Measurements from ENCODE around the gene TMEM26.

GRCh38 chr10:61411706-61412105, 41.5 kb downstream of the TMEM26 start:
- TF ChIP-seq EZH2phosphoT487 (IDR thresholded peaks at IDR 0.05; ENCODE audit: borderline replicate concordance, low read length) (no peak), CTCF (conservative IDR thresholded peaks at IDR 0.05; ENCODE audit: low read depth, low read length) (no peak), EZH2 (IDR thresholded peaks at IDR 0.05; ENCODE audit: low read length, unreplicated experiment) (no peak)
